GM12874 (cell line): ENCODE measurements around the gene ENPP1.

Experiments
- CTCF ChIP-seq: IDR thresholded peaks from 2 replicates; pipeline ENCODE4 v1.5.1; 2011; ENCODE audit warnings: low read depth, mild to moderate bottlenecking, control low read depth, low read length, moderate library complexity; ENCODE audit not compliant: insufficient read depth

ENPP1 gene

GRCh38 chr6:131765081-131765803, 42.6 kb upstream of the ENPP1 start:
- TF ChIP-seq CTCF: no peak

GRCh38 chr6:131765804-131766135, 42.0 kb upstream of the ENPP1 start:
- TF ChIP-seq CTCF: no peak

GRCh38 chr6:131766631-131767030, 41.2 kb upstream of the ENPP1 start:
- no peak for TF ChIP-seq CTCF

- TF ChIP-seq CTCF: no peak
Measured at GRCh38 chr6:131768964-131769363, 38.9 kb upstream of the ENPP1 start.

- no peak for TF ChIP-seq CTCF
Measured at GRCh38 chr6:131769385-131770141, 38.3 kb upstream of the ENPP1 start.

- no peak for TF ChIP-seq CTCF
Measured at GRCh38 chr6:131770776-131771175, 37.0 kb upstream of the ENPP1 start.

GRCh38 chr6:131773284-131773950, 34.4 kb upstream of the ENPP1 start:
- TF ChIP-seq CTCF: no peak
